Left hindlimb (tissue), 1 donor: ENCODE results near the gene RAF1.
"Not testable (repeated sequence)": the region's sequence is repeated elsewhere in the genome, so short reads cannot be mapped to it uniquely, and the experiment has no call there.

Experiments used
- DNase-seq: peaks from one replicate; pipeline ENCODE4 v3.0.0-alpha.2; 2018

RAF1 gene

DNA sequence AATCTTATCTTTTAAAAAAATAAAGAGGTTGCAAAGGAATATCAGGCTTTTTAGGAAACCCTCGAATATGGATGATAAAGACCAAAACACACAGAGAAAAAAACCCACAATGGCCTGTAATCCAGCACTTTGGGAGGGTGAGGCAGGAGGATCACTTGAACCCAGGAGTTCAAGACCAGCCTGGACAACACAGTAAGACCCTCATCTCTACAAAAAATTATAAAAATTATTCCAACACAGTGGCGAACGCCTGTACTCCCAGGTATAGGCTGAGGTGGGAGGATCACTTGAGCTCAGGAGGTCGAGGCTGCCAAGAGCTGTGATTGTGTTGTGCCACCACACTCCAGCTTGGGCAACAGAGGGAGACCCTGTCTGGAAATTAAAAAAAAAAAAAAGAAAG lies 30.8 kb downstream of the RAF1 start:
- no peak for DNase-seq

DNA sequence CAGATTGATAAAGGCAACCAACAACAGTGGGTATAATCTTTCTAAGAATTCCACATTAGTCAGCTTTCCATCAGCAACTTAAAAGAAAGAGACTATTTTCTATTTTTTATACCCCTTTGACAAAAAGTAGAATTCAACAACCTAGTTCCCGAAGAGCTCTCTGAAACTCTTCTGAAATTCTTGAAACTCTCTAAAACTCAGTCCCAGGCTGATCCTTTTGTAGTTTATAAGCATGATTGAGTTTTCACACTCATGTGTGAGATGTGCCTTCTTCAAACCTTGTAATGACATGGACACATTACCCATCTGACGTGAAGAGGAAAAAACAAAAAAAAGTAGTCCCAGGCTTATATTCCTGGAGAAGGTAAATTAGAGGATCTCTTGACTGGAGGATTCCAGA lies 31.4 kb downstream of the RAF1 start:
- no peak for DNase-seq

DNA sequence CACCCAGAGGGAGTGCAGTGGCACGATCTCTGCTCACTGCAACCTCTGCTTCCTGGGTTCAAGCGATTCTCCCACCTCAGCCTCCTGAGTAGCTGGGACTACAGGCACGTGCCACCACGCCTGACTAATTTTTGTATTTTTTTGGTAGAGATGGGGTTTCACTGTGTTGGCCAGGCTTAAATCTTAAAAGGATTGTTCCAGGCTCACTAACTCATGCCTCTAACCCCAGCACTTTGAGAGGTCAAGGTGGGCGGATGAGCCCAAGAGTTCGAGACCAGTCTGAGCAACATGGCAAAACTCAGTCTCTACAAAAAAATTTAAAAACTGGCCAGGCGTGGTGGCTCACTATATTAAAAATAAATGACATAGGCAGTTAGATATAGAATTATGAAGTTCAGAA lies 33.1 kb downstream of the RAF1 start:
- DNase-seq, result not testable (repeated sequence)

DNA sequence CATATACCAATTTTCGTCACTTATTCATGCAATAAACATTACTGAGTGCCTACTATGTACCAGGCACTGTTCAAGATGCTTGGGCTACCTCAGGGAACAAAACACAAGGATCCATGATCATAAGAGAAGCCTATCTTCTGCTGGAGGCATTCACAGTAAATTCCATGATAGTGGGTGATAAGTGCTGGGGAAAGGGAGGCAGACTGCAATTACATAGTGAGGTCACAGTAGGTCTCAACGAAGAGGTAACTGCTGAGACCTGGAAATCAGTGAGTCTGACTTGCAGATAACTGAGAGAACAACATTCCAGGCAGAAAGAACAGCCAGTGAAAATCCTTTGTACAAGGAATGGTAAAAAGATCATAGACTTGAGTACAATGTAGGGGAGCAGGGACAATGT lies 33.6 kb downstream of the RAF1 start:
- DNase-seq, result no peak

DNA sequence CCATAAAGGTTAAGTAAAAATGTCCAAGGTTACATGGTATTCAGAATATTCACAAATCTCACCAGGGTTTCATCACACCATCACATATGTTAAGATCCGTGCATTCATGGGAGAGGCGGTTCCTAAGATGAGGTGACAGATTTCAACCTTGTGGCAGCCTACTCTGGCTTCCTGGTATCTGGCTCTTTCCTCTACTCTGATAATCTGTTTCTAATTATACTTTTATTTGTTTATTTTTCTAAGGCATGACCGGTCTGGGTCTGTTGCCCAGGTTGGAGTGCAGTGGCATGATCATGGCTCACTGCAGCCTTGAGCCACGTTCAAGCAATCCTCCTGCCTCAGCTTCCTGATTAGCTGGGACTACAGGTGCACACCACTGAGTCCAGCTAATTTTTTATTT lies 34.4 kb downstream of the RAF1 start:
- DNase-seq, result no peak

DNA sequence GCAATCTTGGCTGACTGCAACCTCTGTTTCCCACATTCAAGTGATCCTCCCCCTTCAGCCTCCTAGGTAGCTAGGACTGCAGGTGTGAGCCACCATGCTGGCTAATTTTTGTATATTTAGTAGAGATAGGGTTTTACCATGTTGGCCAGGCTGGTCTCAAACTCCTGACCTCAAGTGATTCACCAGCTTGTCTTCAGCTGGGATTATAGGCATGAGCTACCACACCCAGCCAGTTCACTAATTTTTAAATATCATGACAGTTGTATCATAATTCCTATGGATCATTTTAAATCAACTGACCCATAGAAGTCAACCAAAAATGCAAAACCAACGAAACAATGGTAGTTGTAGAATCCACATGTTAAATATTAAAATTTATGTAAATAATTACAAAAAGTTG lies 35.1 kb downstream of the RAF1 start:
- no peak for DNase-seq

DNA sequence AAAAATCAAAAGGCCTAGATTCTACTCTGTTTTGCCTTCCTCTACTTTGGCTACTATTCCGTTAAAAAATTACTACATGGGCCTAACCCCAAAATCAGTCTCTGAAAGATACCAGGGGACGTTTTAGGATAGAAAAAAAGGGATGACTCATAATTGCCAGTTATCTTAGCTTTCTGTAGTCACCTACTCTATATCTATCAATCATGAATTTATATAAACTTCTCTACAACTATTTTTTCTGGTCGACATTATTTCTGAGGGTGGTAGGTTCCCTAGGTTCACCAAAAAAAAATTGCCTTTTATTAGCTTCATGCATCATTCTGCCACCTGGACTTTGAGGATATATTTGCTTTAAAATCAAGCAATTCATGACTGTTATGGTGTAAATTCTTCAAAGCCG lies 36.5 kb downstream of the RAF1 start:
- DNase-seq, result no peak

- DNase-seq, result not testable (repeated sequence)
These were observed 39.0 kb downstream of the RAF1 start for GRCh38 chr3:12624964-12625363.

DNA sequence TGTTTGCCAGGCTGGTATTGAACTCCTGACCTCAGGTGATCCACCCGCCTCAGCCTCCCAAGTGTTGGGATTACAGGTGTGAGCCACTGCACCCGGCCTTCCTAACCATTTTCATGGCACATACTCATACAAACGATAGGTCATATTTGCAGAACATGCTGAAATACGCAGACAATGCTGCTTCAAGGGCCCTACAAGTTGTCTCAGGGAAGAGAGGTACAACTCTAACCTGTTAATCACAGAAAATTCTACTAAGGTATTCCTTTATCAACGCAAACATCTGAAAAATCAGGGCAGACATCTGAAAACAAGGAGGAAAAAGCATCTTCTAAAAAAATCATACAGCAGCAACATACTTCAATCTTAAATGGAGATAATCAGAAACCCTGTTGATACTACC lies 39.9 kb downstream of the RAF1 start:
- no peak for DNase-seq

- DNase-seq, result no peak
These were observed 41.6 kb downstream of the RAF1 start for GRCh38 chr3:12622335-12622734.

- DNase-seq, result no peak
These were observed 43.2 kb downstream of the RAF1 start for GRCh38 chr3:12620729-12621128.

- DNase-seq, result no peak
These were observed 43.6 kb downstream of the RAF1 start for GRCh38 chr3:12620305-12620704.

DNA sequence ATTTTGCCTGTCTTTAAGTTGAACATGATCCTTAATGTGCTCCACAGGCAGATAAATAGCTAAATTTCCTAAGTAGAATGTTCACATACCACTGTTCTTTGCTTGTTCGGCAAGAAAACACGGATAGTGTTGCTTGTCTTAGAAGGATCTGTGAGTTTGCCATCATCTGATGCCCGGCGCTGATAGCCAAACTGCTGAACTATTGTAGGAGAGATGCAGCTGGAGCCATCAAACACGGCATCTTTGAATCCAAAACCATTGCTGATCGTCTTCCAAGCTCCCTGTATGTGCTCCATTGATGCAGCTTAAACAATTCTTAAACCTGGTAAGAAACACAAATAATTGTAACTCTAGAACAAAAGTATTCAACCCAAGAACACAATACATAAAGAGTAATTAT lies 45.5 kb downstream of the RAF1 start:
- DNase-seq, result no peak

GRCh38 chr3:12615266-12615665 lies 48.7 kb downstream of the RAF1 start:
- DNase-seq, result no peak

DNA sequence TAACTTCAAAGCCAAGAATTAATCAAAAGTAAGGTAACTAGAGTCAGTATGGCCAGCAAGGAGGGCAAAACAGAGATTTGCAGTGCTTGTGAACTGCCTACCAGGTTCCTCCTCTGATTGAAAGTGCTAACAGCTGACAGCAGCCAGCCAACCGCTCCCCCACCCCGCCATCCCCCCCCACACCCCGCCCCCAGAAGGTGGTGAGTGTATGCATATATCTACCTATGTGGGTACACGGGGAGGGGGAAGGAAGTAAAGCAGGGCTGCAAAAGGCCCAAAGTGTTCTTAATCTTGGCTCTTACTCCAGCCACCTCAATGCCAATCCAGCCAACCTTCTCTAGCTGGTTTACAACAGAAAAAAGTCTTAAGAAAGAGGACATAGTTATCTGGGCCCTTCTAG lies 50.7 kb downstream of the RAF1 start:
- no peak for DNase-seq

GRCh38 chr3:12612514-12613226 lies 51.2 kb downstream of the RAF1 start:
- no peak for DNase-seq

- DNase-seq, result no peak
These were observed 52.8 kb downstream of the RAF1 start for GRCh38 chr3:12611117-12611516.

DNA sequence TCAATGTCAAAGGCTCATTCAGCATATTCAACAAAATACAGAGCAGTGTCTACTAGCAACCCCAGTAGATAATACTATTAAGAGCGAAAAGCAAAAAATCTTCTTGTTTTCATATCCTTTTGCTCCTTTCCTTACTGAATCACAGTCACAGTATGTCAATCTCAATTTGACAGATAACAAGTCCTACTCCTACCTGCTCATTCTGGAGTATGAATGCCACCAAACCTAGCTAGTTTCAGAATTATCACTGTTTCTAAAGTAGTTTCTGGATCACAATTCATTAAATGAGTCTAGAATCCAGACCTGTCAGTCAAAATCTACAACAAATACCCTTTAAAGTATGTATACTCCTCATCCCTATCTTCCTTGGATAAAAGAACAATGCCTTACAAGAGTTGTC lies 55.5 kb downstream of the RAF1 start:
- DNase-seq, result no peak

GRCh38 chr3:12603969-12604368 lies 59.9 kb downstream of the RAF1 start:
- DNase-seq, result no peak

- DNase-seq, result no peak
These were observed 62.8 kb downstream of the RAF1 start for GRCh38 chr3:12601072-12601471.

- DNase-seq, result no peak
These were observed 65.0 kb downstream of the RAF1 start for GRCh38 chr3:12598890-12599289.

GRCh38 chr3:12593473-12593872 lies 70.4 kb downstream of the RAF1 start:
- DNase-seq, result no peak

DNA sequence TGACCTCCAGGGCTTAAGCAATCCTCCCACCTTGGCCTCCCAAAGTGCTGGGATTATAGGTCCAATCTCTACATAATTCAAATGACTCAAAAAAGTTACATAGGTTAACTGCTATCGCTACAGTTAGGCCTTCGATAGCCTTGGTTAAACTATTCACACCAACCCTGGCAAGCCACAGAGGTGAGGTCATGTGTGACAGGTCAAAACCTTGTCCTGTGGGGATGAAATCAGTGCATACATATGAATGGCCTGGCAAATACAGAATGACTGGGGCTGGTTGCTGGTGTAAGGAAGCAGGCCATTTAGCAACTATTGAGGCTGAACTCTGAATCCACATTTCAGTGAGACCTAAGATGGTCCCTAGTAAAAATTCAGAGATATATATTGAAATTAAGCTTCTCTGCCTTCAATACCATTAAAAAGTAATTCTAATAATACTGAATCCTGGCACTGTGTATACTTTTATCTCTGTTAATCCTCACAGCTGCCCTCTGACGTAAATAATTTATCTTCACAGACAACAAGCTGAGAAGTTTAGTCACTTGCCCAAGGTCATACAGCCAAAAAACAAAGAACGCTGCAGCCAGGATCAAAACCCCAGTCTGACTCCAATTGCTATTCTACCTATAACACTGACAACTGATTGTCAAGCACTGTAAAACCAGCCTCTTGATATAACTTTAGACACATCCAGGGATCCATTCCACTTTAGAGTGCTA lies 71.8 kb downstream of the RAF1 start:
- no peak for DNase-seq

DNA sequence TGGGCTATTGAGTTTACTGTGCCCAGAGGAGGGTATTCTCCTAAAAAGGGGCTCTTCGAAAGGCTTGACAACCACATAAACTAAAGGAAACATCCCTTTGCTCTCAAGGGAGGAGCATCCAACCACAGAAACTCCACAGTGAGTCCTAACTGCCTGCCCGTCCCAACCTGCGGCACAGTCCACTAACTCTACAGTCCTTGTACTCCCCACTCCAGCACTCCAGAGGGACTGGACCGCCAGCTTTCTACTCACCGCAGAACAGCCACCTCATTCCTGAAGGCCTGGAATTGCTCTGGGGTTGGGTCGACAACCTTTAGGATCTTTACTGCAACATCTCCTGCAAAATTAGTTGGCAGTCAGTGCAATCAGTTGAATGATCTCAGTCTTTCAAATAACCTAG lies 72.5 kb downstream of the RAF1 start:
- no peak for DNase-seq

DNA sequence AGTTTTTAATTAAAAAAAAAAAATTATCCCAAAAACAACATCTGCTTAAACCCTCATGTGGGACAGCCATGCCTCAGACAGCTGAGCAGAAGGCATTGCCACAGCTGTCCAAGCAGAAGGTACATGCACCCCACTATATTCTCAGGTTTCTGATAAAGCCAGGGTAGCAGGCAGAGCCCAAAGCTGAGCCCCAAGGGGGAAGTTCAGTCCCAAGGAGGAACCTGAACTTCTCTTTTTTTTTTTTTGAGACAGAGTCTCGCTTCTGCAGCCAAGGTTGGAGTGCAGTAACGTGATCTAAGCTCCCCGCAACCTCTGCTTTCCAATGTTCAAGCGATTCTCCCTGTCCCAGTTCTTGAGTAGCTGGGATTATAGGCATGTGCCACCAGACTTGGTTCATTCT lies 73.8 kb downstream of the RAF1 start:
- DNase-seq, result no peak
